HuH-7.5 (cell line): ENCODE results near the gene ZC2HC1C.
"Not testable (repeated sequence)": the region's sequence is repeated elsewhere in the genome, so short reads cannot be mapped to it uniquely, and the experiment has no call there.

ENCODE experiments used
- DNase-seq: peaks from one replicate; pipeline ENCODE4 v3.0.0; 2011; ENCODE audit warnings: low spot score

The ZC2HC1C gene

DNA sequence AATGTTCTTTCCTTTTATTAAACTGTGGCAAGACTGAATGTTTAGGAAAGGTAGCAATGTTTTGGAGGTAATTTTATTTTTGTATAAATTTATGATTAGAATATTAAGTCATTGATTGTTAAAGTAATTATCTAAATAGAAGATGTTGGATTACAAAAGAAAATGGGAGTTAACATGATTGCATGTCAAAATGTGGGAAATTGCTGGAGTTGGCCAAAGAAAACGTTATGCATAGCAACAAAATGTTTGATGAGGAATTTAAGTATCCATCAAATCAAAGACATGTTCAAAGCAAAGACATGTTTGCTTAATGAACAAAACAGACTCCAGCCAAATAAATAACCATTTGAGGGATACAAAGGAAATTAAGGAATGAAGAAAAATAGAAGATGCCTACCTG, 15.0 kb upstream of the ZC2HC1C start:
- DNase-seq, result no peak

DNA sequence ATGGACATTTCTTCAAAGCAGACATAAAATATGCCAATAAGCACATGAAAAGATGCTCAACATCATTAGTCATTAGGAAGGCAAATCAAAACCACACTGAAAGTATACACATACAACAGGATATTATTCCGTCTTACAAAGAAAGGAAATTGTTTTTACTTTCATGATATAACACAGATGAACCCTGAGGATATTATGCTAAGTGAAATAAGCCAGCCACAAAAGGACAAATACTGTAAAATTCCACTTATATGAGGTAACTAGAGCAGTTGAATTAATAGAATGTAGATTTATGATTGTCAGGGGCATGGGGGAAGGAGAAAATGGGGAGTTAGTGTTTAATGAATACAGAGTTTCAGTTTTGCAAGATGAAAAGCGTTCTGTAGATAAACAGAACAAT, 9.8 kb upstream of the ZC2HC1C start:
- DNase-seq, result no peak

GRCh38 chr14:75060420-75060819, 9.0 kb upstream of the ZC2HC1C start:
- no peak for DNase-seq

DNA sequence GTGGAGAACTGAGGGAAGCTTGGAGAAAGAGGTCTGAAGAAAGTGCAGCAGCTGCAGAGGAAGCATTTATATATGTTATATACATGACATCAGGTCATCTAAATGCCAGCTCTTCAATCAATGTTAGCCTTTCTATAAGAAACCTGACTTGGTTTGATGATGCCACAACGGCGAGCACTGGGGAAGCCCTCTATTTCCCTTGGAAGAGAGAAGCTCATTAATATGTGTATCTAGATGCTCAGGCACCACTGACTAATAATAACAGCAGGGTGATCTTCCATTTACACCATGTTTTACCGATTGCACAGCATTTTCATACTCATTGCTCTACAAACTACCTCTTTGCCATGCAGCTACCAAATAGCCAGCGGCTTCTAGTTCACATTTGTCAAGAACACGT, 6.4 kb upstream of the ZC2HC1C start:
- DNase-seq, result no peak

DNA sequence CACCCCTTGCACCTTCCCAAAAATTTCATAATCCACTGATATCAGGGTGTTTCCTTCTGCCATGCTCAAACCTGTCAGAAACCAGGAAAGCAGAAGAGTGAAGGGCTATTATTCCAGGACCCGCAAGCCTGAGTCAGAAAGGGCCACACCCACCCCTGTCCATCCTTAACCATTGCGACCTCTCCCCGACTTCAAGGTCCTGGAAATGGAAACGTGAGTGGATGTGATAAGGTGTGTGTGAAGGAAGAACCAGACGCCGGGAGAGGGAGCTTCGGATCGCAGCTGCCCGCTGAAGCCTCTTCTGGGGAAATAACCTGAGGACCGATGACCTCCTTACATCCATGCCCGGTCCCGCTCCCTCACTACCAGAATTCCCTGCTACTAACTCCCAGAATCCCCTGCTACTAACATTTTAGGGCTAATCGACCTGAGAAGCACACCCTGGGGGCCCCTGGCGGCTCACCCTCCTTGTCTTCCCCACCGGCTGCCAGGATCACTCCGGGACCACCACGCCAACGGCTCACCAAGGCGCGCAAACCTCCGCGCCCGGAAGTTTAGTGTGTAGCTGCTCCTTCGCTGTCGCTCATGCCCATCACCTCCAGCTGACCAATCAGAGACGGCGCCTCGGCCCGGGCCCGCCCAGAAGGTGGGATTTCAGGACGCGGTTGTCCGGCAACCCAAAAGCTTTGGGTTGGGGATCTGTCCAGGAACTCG, 5.8 kb upstream of the ZC2HC1C start, which contains the start of gene ACYP1:
Gene ACYP1 (minus strand): TSS at position 534 of the 714 bp plus-strand sequence. CDS start 471 bp downstream, at position 63.
- DNase-seq, result peak; percentile 73

GRCh38 chr14:75064205-75064567, 5.3 kb upstream of the ZC2HC1C start:
- DNase-seq, result no peak

DNA sequence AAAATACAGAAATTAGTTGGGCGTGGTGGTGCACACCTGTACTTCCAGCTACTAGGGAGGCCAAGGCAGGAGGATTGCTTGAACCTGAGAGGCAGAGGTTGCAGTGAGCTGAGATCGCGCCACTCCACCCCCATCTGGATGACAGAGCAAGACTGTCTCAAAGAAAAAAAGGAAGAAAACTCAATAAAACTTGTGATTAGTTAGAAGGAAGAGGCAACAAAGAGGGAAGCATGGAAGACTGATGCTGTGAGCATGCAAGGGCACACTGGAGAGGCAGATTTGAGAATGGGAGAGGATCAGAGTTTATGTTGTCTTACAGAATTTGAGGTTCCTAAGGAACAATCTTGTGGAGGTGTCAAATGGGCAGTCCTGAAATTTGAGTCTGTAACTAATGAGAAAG, 2.8 kb upstream of the ZC2HC1C start:
- no peak for DNase-seq

DNA sequence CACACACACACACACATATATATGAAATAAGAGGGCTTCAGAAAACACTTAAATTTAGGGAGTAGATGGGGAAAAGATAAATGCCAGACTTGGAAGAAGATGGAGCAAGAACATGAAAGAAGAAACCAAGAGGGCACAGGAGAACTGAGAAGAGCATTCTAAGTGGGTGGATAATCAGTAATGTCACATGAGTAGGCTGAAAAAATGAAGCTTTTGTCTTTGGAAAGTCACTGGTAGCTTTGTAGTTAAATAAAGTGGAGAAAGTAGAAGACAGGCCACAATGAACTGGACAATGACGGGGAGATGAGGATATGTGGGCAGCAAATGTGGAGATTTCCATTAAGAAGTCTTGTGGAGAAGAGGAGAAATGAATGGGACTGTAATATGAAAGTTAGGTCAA, 2.2 kb upstream of the ZC2HC1C start:
- DNase-seq, result no peak

DNA sequence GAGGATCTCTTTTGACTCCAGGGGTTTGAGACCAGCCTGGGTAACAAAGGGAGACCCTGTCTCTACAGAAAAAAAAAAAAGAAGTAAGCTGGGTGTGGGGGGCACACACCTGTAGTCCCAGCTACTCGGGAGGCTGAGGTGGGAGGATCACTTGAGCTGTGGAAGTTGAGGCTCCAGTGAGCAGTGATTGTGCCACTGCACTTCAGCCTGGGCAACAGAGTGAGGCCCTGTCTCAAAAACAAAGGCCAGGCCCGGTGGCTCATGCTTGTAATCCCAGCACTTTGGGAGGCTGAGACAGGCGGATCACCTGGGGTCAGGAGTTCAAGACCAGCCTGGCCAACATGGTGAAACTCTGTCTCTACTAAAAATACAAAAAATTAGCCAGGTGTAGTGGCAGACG, 1.7 kb upstream of the ZC2HC1C start:
- DNase-seq, result not testable (repeated sequence)

DNA sequence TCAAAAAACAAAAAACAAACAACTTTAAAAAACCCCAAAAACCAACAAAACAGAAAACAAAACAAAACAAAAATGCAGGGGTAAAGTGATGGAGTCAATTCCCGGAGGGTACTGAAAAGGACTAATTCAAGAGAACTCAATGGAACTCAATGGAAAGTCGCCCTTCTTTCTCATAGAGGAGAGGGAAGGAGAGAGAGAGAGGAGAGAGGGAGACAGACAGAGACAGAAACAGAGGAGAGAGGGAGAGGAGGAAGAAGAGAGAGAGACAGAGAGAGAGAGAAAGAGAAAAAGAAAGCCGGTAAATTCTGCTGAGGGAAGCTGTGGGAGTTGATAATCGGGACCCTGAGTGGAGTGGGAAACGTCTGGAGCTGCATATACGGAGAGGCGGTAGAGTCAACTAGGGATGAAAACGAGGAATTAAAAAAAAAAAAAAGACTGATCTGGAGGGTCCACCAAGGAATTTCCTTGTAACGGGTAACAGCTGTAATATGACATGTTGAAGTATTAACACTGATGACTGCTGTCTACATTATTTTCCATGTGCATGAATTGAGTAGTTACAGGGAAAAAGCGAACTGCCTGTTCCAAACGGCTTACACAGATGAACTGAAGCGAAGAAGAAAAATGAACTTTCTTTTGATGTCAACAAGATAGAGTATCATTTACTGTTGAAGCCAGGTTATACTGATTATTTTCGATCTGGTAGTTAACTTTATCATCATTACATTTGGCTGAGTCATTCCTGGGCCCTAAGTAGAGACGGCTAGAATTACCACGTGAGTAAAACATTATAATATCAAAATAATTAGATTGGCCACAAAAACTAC, 934 bp upstream of the ZC2HC1C start:
- no peak for DNase-seq

DNA sequence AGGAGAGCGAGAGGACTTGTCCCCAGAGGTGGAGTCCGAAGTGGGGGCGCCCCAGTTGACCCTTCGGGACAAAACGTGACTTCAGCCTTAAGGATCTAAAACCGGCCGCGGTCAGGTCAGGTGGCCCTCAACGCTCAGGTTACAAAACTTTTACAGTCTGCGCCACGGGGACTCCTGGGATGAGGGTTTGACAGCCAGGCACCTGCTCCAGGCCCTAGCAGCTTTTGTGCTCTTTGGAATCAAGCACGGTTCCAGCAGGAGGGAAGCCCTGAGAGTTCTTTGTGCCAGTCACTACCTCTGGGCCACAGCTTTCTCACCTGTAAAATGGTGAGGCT, 337 bp downstream of the ZC2HC1C start:
- DNase-seq, result no peak

DNA sequence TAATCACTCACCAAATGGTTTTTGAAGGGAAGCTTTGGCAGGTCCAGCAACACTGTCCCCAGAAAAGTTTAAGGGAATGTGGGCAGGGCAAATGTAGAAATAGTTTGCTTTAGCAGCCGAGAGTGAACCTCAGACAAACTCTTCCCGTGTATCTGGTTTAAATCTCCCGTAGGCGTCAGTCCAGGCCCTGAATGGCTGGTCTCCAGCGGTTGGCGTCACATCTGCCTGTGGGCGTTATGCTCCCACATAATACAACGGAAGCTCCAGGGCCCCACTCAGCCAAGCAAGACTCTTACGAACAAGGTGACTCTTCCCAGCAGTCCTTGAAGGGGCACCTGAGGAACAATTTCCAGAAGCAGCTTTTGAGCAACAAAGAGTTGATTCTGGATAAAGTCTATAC, 942 bp downstream of the ZC2HC1C start:
- no peak for DNase-seq

GRCh38 chr14:75077794-75078193, 8.4 kb downstream of the ZC2HC1C start:
- no peak for DNase-seq

GRCh38 chr14:75079521-75079920, 10.1 kb downstream of the ZC2HC1C start:
- DNase-seq, result no peak

- no peak for DNase-seq
Observed at GRCh38 chr14:75081660-75082229, 12.3 kb downstream of the ZC2HC1C start.

DNA sequence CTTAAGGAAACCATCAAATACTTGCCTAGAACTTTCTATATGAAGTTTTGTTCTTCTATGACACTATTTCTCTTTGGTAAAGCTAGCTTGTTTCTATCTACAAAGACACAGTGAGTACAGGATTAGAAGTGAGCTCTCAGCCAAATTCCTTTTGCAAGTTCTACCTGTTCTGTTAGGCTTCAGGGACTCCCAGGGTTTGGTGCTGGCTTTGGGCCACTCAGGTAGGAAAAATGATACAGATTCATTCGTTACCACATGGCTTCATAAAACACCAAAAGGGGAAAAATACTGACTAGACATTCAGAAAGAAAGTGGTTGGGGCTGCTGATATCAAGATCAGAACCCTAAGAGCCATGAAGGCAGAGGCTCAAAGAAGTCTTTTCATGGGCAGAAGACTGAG, 13.8 kb downstream of the ZC2HC1C start:
- DNase-seq, result no peak

GRCh38 chr14:75084513-75084912, 15.1 kb downstream of the ZC2HC1C start:
- DNase-seq, result no peak

DNA sequence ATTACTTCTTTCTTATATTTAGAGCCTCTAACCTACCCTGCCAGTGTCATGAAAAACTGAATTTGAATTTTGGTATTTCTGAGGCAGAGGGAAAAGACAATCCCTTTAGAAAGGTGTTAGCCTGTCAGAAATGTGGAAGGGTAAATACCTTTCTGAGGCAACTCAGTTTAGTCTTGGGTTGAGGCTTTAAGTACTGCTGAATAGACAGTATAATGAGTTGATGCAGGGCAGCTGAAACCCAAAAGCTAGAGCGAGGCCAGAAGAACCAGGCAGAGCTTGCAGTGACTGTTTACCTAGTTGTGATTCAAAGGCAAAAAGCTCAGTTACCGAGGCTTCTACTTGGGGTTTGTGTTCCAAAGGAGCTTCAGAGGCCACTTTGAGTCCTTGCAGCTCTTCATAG, 18.7 kb downstream of the ZC2HC1C start:
- no peak for DNase-seq

- peak; percentile 39 for DNase-seq
Observed at GRCh38 chr14:75088566-75089373, 19.3 kb downstream of the ZC2HC1C start.

DNA sequence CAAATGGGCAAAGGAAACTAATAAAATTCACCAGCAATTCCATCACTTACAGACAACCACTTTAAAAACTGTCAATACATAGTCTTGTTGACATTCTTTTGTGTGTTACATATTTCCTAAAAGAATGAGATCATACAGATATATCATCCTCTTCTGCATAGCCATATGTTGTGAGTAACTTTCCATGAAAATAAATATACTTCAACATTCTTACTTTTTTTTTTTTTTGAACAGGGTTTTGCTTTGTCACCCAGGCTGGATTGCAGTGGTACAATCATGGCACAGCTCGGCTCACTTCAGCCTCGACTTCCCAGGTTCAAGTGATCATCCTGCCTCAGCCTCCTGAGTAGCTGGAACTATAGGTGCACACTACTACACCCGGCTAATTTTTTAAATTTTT, 20.9 kb downstream of the ZC2HC1C start:
- DNase-seq, result no peak

DNA sequence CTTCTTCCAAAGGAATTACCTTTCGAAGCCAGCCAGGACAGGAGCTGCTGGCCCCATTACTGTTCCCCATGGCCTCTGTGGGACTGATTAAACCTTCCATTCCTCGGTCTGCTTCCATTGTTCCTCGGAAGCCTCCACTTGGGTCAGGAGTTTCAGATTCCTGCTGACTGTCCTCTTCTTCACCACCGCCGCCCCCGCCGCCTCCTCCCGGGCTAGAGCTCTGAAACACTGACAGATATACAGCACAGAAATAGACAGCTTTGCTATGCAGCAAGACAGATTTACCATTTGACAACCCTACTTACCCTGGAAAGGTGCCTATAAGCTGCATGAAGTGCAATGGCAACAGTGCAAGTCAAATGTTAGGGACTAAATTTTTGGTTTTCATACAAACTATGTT, 21.8 kb downstream of the ZC2HC1C start:
- DNase-seq, result no peak

DNA sequence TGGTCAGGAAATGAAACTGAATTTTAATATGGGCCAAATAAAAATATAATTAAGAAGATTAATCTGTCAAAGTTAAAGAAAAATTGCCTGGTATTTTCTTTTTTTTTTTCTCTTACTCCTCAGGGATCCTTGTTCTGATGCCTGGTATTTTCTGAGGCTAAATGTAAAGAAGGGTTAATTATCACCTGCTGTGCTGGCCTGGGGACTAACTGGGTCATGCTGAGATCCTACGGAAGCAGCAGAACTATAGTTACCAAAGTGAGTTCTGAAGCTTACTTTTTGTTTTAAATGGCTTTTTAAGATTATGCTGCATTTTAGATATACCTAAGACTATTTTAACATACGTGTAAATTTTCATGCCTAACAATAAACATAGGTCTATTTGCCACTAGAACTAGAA, 23.3 kb downstream of the ZC2HC1C start:
- no peak for DNase-seq

- DNase-seq, result no peak
Observed at GRCh38 chr14:75094896-75095295, 25.5 kb downstream of the ZC2HC1C start.
